Lower leg skin (tissue), 3 donors: Measurements from ENCODE around the gene NYAP2.

Source experiments
- POLR2A ChIP-seq, 2 donors: fragments of 450-650 bp; IDR thresholded peaks; one replicate each; pipeline ENCODE4 v1.6.1; 2016 to 2017; ENCODE audit warnings: antibody characterized with exemption in 2 of 2, mild to moderate bottlenecking in 1 of 2, moderate library complexity in 1 of 2
- TF ChIP-seq, protein P1 (sequence below), 3 donors: fragments of 450-650 bp; IDR thresholded peaks; one replicate each; pipeline ENCODE4 v1.5.1; 2016; ENCODE audit warnings: antibody characterized with exemption in 3 of 3, mild to moderate bottlenecking in 3 of 3, moderate library complexity in 2 of 3

DNA sequence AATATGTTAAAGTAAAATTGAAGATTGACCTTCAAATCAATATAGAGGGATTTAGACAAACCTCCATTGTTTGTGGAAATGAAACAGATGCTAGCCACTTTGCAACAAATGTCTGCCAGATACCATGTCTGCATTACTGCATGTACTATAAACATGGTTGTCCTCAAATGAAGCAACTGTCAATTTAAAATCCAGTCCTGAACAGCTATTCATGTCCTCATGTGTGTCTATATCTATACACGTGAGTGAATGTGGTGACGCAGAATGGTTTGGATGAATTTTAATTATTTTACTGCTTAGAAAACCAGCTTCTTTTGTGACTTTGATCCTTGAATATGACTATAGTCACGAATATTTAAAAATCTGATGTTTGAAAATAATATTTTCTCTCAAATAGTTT is 71.5 kb downstream of the NYAP2 start:
- TF ChIP-seq, protein P1, sequence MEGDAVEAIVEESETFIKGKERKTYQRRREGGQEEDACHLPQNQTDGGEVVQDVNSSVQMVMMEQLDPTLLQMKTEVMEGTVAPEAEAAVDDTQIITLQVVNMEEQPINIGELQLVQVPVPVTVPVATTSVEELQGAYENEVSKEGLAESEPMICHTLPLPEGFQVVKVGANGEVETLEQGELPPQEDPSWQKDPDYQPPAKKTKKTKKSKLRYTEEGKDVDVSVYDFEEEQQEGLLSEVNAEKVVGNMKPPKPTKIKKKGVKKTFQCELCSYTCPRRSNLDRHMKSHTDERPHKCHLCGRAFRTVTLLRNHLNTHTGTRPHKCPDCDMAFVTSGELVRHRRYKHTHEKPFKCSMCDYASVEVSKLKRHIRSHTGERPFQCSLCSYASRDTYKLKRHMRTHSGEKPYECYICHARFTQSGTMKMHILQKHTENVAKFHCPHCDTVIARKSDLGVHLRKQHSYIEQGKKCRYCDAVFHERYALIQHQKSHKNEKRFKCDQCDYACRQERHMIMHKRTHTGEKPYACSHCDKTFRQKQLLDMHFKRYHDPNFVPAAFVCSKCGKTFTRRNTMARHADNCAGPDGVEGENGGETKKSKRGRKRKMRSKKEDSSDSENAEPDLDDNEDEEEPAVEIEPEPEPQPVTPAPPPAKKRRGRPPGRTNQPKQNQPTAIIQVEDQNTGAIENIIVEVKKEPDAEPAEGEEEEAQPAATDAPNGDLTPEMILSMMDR (IDR thresholded peaks at IDR 0.05) = no peak
- TF ChIP-seq POLR2A (IDR thresholded peaks at IDR 0.05) = no peak
